Measurements from ENCODE around the gene MOSPD3. TPM values are rescaled to one million over a fixed set of nuclear protein-coding genes. Genes with fewer than 3 reads are reported as not detected.
A peak's percentile ranks its signal among the peaks of the same experiment; 100 is the strongest.

MOSPD3 gene
- total and polyA plus RNA-seq, 10 of the 15 experiments (the other 5 are each of a cell fraction or from before 2014, with no cell fraction given) = 0.61 to 13.6 (median 4.1) TPM

DNA sequence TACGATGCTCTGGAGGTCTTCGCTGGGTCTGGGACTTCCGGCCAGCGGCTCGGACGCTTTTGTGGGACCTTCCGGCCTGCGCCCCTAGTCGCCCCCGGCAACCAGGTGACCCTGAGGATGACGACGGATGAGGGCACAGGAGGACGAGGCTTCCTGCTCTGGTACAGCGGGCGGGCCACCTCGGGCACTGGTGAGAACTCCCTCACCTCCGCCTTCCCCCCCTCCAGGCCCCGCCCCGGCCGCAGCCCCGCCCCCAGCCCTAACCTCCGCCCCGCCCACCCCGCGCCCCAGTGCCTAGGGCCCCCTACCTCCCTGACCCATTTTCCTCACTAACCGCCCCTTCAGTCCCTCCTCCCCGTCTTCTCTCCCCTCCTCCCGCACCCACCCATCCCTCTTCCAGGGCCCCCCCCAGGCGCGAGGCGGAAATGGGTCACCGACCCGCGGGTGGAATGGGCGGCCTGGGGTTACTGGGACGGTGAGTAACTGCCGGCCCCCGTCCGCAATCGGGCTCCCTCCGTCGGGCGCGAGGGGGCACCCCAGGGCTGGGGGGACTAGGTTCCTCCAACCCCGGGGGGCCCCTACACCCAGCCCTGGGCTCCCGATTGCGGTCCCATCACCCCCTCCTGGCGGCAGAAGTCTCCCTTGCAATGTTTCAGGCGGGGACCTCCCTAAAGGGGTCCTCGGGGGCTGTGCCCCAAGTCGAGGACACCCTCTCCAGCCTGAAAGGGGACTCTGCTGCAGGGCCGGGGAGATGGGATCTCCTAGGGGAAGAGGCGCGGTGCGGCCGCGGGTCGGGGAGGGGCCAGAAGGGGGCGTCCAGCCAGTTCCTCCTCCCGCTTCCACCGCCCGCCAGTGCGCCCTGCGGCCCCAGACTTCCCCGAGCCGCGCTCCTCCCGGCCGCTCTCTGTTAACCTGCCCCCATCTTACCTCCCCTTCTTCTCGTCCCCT is 8.0 kb upstream of the MOSPD3 start (continued):
- TF ChIP-seq EGR1 (IDR thresholded peaks at IDR 0.05; ENCODE audit: borderline replicate concordance in 1 of 2, low read depth in 2 of 2, low read length in 2 of 2) = 0 out of 3 replicates have a peak, but pooled peaks of 1 of the 2 experiments have one; percentile 18
- peak; percentile 53 for TF ChIP-seq DPF2 (IDR thresholded peaks at IDR 0.05)
- TF ChIP-seq MEF2B (IDR thresholded peaks at IDR 0.05; ENCODE audit: partially characterized antibody, poor library complexity, severe bottlenecking) = no peak

DNA sequence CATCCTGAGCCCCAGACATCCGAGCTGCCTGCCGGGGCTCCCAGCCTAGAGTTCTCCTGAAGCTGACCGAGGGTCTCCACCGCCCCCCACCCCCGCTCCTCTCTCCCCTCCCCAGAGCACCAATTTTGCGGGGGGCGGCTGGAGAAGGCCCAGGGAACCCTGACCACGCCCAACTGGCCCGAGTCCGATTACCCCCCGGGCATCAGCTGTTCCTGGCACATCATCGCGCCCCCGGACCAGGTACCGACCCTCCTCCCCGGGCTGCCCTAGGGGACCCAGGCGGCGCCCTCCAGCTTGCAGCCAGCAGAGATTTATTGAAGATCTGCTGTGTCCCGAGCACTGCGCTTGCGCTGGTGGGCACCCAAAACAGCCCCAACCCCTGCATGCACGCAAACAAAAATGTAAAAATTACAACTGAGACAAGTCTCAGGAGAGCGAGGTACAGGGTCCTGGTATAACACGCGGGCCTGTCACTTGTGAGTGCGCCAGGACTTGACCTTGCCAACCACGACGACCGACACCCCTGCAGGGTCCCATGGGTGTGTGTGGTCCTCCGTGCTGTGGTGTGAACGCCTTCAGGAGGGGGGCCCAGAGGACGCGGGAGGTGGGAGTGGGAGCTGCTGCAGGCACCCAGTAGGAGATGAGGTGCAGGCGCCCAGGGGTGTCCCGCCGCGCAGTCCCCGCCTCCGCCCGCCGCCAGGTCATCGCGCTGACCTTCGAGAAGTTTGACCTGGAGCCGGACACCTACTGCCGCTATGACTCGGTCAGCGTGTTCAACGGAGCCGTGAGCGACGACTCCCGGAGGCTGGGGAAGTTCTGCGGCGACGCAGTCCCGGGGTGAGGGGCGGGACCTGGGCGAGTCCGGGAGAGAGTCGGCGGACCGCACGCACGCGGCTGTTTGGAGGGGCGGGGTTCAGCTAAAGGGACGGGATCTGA is 7.1 kb upstream of the MOSPD3 start:
- no peak for TF ChIP-seq ASH2L (IDR thresholded peaks at IDR 0.05; ENCODE audit: borderline replicate concordance, low read depth)
- TF ChIP-seq NR2F1 (conservative IDR thresholded peaks at IDR 0.05) = peak; percentile 44; the same call in 1 of the 2 replicates
- TF ChIP-seq CREB1 (IDR thresholded peaks at IDR 0.05; ENCODE audit: low read depth) = no peak
- no peak for TF ChIP-seq EGR1 (IDR thresholded peaks at IDR 0.05; ENCODE audit: borderline replicate concordance in 1 of 2, low read depth in 2 of 2, low read length in 2 of 2)
- no peak for TF ChIP-seq NRF1 (conservative IDR thresholded peaks at IDR 0.05; ENCODE audit: low read depth, low read length)
- TF ChIP-seq KLF5 (IDR thresholded peaks at IDR 0.05; ENCODE audit: partially characterized antibody) = no peak
- TF ChIP-seq, protein P1, sequence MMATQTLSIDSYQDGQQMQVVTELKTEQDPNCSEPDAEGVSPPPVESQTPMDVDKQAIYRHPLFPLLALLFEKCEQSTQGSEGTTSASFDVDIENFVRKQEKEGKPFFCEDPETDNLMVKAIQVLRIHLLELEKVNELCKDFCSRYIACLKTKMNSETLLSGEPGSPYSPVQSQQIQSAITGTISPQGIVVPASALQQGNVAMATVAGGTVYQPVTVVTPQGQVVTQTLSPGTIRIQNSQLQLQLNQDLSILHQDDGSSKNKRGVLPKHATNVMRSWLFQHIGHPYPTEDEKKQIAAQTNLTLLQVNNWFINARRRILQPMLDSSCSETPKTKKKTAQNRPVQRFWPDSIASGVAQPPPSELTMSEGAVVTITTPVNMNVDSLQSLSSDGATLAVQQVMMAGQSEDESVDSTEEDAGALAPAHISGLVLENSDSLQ (IDR thresholded peaks at IDR 0.05) = no peak
- no peak for TF ChIP-seq FOXK2 (IDR thresholded peaks at IDR 0.05)
- no peak for TF ChIP-seq CEBPB (IDR thresholded peaks at IDR 0.05; ENCODE audit: borderline replicate concordance in 1 of 2, low read depth in 2 of 2, low read length in 2 of 2)
- no peak for DNase-seq (ENCODE audit: low read depth, low spot score)
- peaks cover 10% of the 10 kb centered on the region for H3K4me1 ChIP-seq (ENCODE audit: control insufficient read depth, insufficient read depth, low read length)
- ChIA-PET RAD21 (ENCODE audit: unreplicated experiment) (interaction anchor here (1.1 kb wide), 1 partner anchor 69 kb away, joined by 5 read pairs; no protein-coding TSS in a partner anchor), CTCF (interaction anchor here (0.7 to 1.6 kb wide), 5 partner anchors 13 to 101 kb away, joined by 3 to 5 read pairs (median 3); partner anchors contain the start of gene POP7), POLR2A (no interaction called here), SMC1A (ENCODE audit: uncharacterized antibody, unreplicated experiment) (interaction anchor here (1.4 kb wide), 1 partner anchor 12 kb away, joined by 5 read pairs; no protein-coding TSS in a partner anchor)
- no peaks in the 10 kb centered on the region for H3K79me2 ChIP-seq (ENCODE audit: control insufficient read depth, insufficient read depth, low read length)
- H3K36me3 ChIP-seq (ENCODE audit: control insufficient read depth in 2 of 2, insufficient read depth in 2 of 2, low read length in 1 of 2) = no peaks in the 10 kb centered on the region
- peaks cover 0 to 5% of the 10 kb centered on the region in 2 experiments; a peak in 2 of 4 replicates for H3K27me3 ChIP-seq (replicated peaks in 1 of 2; ENCODE audit: control insufficient read depth in 2 of 2, insufficient read depth in 2 of 2, low read length in 1 of 2)
- peak overlapping the region; percentile 73 for H3K4me3 ChIP-seq
- no peaks in the 10 kb centered on the region for H3K9me3 ChIP-seq (replicated peaks; ENCODE audit: control insufficient read depth, insufficient read depth, low read length)
- no peaks in the 10 kb centered on the region for H4K20me1 ChIP-seq (ENCODE audit: control insufficient read depth, insufficient read depth)
- peak overlapping the region; percentile 92 for H2AFZ ChIP-seq (ENCODE audit: control insufficient read depth, low read depth, low read length)
- intact Hi-C loops (cut with micrococcal nuclease; ENCODE audit: unreplicated experiment) = no loop called here
- peak overlapping the region; percentile 89 for H3K4me2 ChIP-seq (ENCODE audit: control insufficient read depth, insufficient read depth)
- no peak overlapping the region for H3K27ac ChIP-seq (ENCODE audit: control insufficient read depth, insufficient read depth)
- in situ Hi-C loops (cut with MboI) = no loop called here
- no TSS peak for BruUV-seq (replicated peaks)
- ATAC-seq = no peak; the same call in 2 of the 3 replicates
- H3K9ac ChIP-seq (ENCODE audit: control insufficient read depth, insufficient read depth, low read length) = no peak overlapping the region
- 8% methylated on average over 38 of the region's 68 CpGs for WGBS (ENCODE audit: insufficient coverage, insufficient replicate concordance, low lambda C conversion rate, missing lambda C conversion rate)
- FAIRE-seq = no peak
